ENCODE data around the gene CDK17. TPM values are rescaled to one million over a fixed set of nuclear protein-coding genes. Genes with fewer than 3 reads are reported as not detected.
A peak's percentile ranks its signal among the peaks of the same experiment; 100 is the strongest.

Gene CDK17
- total and polyA plus RNA-seq, 12 donors = 8.5 to 32.4 (median 21.0) TPM

DNA sequence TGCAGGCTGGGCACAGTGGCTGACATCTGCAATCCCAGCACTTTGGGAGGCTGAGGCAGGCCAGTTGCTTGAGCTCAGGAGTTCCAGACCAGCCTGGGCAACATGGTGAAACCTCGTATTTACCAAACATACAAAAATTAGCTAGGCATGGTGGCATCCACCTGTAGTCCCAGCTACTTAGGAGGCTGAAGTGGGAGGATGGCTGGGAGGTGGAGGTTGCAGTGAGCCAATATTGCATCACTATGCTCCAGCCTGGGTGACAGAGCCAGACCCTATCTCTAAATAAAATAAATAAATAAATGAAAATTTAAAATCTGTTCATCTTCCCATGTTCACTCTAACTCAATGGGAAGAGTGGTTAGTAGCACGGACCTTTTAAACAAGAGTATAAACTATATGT, 134.8 kb downstream of the CDK17 start:
- intact Hi-C loops (cut with DNase I) = no loop called here
- H3K27ac ChIP-seq = peak overlapping the region in 1 of 10 donors; percentile 8
- no peak for DNase-seq
- no peaks in the 10 kb centered on the region for H3K27me3 ChIP-seq
- WGBS, 2 donors = 94 to 98% methylated on average over 2 of the region's 2 CpGs
- H3K9me3 ChIP-seq = no peaks in the 10 kb centered on the region
- H3K4me3 ChIP-seq = no peak overlapping the region
- ATAC-seq = no peak
- peaks cover 0 to 100% (median 17%) of the 10 kb centered on the region in 9 donors for H3K36me3 ChIP-seq
- peaks cover 0 to 37% (median 8%) of the 10 kb centered on the region in 9 donors for H3K4me1 ChIP-seq
- no peak for TF ChIP-seq CTCF (IDR thresholded peaks at IDR 0.05)

- Histone ChIP-seq H3K9me3 (no peaks in the 10 kb centered on the region), H3K4me1 (peaks cover 0 to 48% (median 19%) of the 10 kb centered on the region in 9 donors), H3K36me3 (peaks cover 0 to 98% (median 11%) of the 10 kb centered on the region in 9 donors), H3K4me3 (no peak overlapping the region), H3K27me3 (no peaks in the 10 kb centered on the region), H3K27ac (peak overlapping the region in 4 of 10 donors; percentile 14 to 45 (median 27))
- WGBS, 2 donors = 58 to 60% methylated on average over 11 of the region's 11 CpGs
- DNase-seq (peak; percentile 30 to 35), ATAC-seq (peak in 4 of 8 donors; percentile 19 to 32 (median 28))
- intact Hi-C loops (cut with DNase I) = no loop called here
- no peak for TF ChIP-seq CTCF (IDR thresholded peaks at IDR 0.05)
Observed at GRCh38 chr12:96263449-96263902, 136.8 kb downstream of the CDK17 start.

DNA sequence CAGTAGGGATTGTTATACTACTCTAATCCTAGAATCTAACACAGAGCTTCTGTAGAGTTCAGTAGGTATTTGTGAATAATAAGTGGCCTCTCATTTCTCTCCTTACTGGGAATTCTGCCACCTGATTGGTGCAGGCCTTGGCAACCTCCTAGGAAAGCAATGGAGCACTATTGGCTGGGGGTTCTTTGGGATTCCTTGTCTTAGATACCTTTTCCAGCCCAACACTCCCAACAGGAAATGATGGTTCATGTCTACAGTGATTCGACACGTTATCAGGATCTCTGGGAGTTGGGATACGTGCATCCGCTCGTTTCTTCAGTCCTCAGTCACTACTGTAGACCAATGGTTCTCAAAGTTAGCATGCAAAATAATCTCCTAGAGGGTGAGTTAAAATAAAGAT, 138.7 kb downstream of the CDK17 start:
- DNase-seq (no peak), ATAC-seq (no peak)
- intact Hi-C loops (cut with DNase I) = no loop called here
- no peak for TF ChIP-seq CTCF (IDR thresholded peaks at IDR 0.05)
- WGBS, 2 donors = 80 to 91% methylated on average over 5 of the region's 5 CpGs
- H3K4me3 ChIP-seq = no peak overlapping the region
- no peaks in the 10 kb centered on the region for H3K27me3 ChIP-seq
- peak overlapping the region in 1 of 10 donors; percentile 38 for H3K27ac ChIP-seq
- peaks cover 0 to 63% (median 38%) of the 10 kb centered on the region in 9 donors for H3K4me1 ChIP-seq
- no peaks in the 10 kb centered on the region for H3K9me3 ChIP-seq
- peaks cover 0 to 91% (median 5%) of the 10 kb centered on the region in 9 donors for H3K36me3 ChIP-seq

DNA sequence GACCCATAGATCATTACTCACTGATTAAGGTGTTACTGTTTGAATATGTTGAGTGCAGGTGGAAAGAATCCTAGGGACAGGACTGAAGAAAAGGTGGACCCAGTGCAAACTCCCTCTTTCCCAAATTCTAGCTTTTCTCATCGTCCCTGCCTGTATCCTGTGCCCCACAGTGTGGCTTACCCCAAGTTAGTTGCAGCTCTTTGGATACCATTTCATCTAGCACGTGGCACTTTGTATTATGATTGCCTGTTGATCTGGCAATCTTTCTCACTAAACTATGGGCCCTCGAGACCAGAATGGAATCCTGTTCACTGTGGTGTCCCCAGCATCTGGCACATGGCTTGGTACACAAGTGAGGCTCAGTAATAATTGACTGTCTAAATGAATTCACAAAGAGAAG, 139.6 kb downstream of the CDK17 start:
- intact Hi-C loops (cut with DNase I) = no loop called here

More for the DNA sequence above, 139.6 kb downstream of the CDK17 start:
- H3K4me1 ChIP-seq = peaks cover 3 to 69% (median 47%) of the 10 kb centered on the region in 9 donors
- no peak for DNase-seq
- H3K4me3 ChIP-seq = no peak overlapping the region
- H3K27me3 ChIP-seq = no peaks in the 10 kb centered on the region
- peak overlapping the region in 2 of 10 donors; percentile 4 to 38 for H3K27ac ChIP-seq
- H3K36me3 ChIP-seq = peaks cover 0 to 82% (median 5%) of the 10 kb centered on the region in 9 donors
- ATAC-seq = no peak
- H3K9me3 ChIP-seq = no peaks in the 10 kb centered on the region
- no peak for TF ChIP-seq CTCF (IDR thresholded peaks at IDR 0.05)
- 77 to 79% methylated on average over 3 of the region's 3 CpGs for WGBS, 2 donors

Data from heart right ventricle (tissue), 16 donors.